OCI-LY3 (cell line): ENCODE data around the gene CEMIP.

Source experiments
- H2AFZ ChIP-seq: fragments of 200-600, 300-600 bp; shearing (Covaris generic); 2 replicates; pipeline ENCODE4 v1.6.0; 2014; ENCODE audit warnings: antibody characterized with exemption, low read depth, low read length
- H3K27ac ChIP-seq: fragments of 200-600, 300-600 bp; sonication (generic); 2 replicates; pipeline ENCODE4 v1.5.1; 2014; ENCODE audit warnings: mild to moderate bottlenecking, low read length, moderate library complexity, mixed read lengths
- H3K27me3 ChIP-seq: fragments of 200-600, 300-600 bp; sonication (generic); 2 replicates; pipeline ENCODE4 v1.6.1; 2014; ENCODE audit warnings: low read depth, low read length, mixed read lengths
- H3K36me3 ChIP-seq: fragments of 200-600, 300-600 bp; sonication (generic); replicated peaks from 2 replicates; pipeline ENCODE3; 2014; ENCODE audit warnings: low read depth, low read length, mixed read lengths
- H3K4me1 ChIP-seq: fragments of 300-600, 200-600 bp; sonication (generic); 2 replicates; pipeline ENCODE4 v1.6.1; 2014; ENCODE audit warnings: low read length, mixed read lengths
- H3K4me2 ChIP-seq: fragments of 200-600, 300-600 bp; sonication (generic); 2 replicates; pipeline ENCODE4 v1.6.1; 2014; ENCODE audit warnings: low read length, mixed read lengths
- H3K4me3 ChIP-seq: fragments of 300-600, 200-600 bp; sonication (generic); 2 replicates; pipeline ENCODE4 v1.5.1; 2014; ENCODE audit warnings: antibody characterized with exemption, mild to moderate bottlenecking, low read length, moderate library complexity
- H3K79me2 ChIP-seq: fragments of 300-600, 200-600 bp; shearing (Covaris generic); 2 replicates; pipeline ENCODE4 v1.6.1; 2014; ENCODE audit warnings: mild to moderate bottlenecking, low read length, mixed read lengths
- H3K9ac ChIP-seq: fragments of 300-600, 200-600 bp; shearing (Covaris generic); 2 replicates; pipeline ENCODE4 v1.6.0; 2014; ENCODE audit warnings: mild to moderate bottlenecking, low read length, moderate library complexity
- H3K9me3 ChIP-seq: fragments of 200-600, 300-600 bp; shearing (Covaris generic); 2 replicates; pipeline ENCODE4 v1.6.1; 2014; ENCODE audit warnings: low read length, mixed read lengths; ENCODE audit not compliant: insufficient read depth
- H4K20me1 ChIP-seq: fragments of 200-600, 300-600 bp; sonication (generic); 2 replicates; pipeline ENCODE4 v1.6.1; 2016; ENCODE audit warnings: low read length, mixed read lengths; ENCODE audit not compliant: insufficient read depth
- EZH2phosphoT487 ChIP-seq: fragments of 200-600 bp; shearing (Covaris generic); IDR thresholded peaks from 2 replicates; pipeline ENCODE4 v1.6.1; 2018; ENCODE audit warnings: antibody characterized with exemption, mixed run types, low read depth
- TF ChIP-seq, protein P1 (sequence below): fragments of 200-600, 300-600 bp; sonication (generic); IDR thresholded peaks from 2 replicates; pipeline ENCODE4 v1.5.1; 2014; ENCODE audit warnings: antibody characterized with exemption, low read length, low read depth

Gene CEMIP

DNA sequence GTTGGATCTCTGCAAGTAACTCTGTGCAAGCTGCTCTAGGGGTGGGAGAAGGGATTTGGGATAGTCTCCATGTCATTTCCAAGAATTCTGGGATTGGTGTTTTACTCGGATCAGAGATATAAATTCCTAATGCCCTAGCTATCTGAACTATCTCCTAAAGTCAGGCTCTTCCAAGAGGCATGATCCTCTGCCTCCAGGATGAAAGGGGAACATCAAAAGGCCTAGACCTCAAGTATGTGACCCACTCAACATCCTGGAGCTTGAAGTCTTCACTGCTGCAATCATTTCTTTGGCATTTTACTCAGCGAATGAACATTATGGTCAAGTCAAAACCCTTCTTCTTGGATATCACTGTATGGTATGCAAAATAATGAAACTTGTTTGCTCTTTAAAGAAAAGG, 104.5 kb downstream of the CEMIP start:
- H3K27me3 ChIP-seq = 0 out of 2 replicates have a peak, but pooled peaks cover 3% of the 10 kb centered on the region
- no peak overlapping the region for H3K4me3 ChIP-seq
- H2AFZ ChIP-seq = no peak overlapping the region
- H3K9me3 ChIP-seq = no peaks in the 10 kb centered on the region
- H4K20me1 ChIP-seq = no peaks in the 10 kb centered on the region
- no peak overlapping the region for H3K9ac ChIP-seq
- no peaks in the 10 kb centered on the region for H3K36me3 ChIP-seq
- H3K4me1 ChIP-seq = peaks cover 5% of the 10 kb centered on the region
- no peaks in the 10 kb centered on the region for H3K79me2 ChIP-seq
- TF ChIP-seq EZH2phosphoT487 = no peak
- TF ChIP-seq, protein P1, sequence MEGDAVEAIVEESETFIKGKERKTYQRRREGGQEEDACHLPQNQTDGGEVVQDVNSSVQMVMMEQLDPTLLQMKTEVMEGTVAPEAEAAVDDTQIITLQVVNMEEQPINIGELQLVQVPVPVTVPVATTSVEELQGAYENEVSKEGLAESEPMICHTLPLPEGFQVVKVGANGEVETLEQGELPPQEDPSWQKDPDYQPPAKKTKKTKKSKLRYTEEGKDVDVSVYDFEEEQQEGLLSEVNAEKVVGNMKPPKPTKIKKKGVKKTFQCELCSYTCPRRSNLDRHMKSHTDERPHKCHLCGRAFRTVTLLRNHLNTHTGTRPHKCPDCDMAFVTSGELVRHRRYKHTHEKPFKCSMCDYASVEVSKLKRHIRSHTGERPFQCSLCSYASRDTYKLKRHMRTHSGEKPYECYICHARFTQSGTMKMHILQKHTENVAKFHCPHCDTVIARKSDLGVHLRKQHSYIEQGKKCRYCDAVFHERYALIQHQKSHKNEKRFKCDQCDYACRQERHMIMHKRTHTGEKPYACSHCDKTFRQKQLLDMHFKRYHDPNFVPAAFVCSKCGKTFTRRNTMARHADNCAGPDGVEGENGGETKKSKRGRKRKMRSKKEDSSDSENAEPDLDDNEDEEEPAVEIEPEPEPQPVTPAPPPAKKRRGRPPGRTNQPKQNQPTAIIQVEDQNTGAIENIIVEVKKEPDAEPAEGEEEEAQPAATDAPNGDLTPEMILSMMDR = no peak
- no peak overlapping the region for H3K4me2 ChIP-seq
- no peak overlapping the region for H3K27ac ChIP-seq

DNA sequence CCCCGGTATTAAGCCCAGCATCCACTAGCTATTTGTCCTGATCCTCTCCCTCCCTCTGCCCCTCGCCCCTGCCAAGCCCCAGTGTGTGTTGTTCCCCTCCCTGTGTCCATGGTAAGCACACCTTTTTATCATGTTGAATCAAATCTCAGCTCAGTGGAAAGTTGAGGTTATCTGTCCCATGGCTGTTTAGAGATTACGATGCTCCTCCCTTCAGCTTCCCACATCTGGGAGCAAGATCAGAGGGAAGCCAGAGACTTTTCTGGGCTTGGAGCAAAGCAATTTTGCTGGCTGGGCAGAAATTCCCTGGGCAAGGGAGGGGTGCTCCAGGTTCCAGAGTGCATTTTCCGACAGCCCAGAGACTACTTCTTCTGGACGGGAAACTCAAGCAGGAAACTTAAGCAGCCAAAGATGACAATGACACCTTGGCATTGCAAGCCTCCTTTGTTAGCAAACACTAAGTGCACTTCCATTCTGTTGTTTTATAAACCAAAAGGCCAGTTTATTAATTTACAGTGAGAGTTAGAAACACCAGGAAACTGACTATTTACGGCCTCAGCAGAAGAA, 105.9 kb downstream of the CEMIP start:
- Histone ChIP-seq H3K4me1 (no peaks in the 10 kb centered on the region), H3K36me3 (no peaks in the 10 kb centered on the region), H3K4me3 (no peak overlapping the region), H3K79me2 (no peaks in the 10 kb centered on the region), H3K27me3 (0 out of 2 replicates have a peak, but pooled peaks cover 3% of the 10 kb centered on the region), H3K27ac (no peak overlapping the region), H3K9ac (no peak overlapping the region), H3K9me3 (no peaks in the 10 kb centered on the region), H2AFZ (no peak overlapping the region), H3K4me2 (no peak overlapping the region), H4K20me1 (no peaks in the 10 kb centered on the region)
- TF ChIP-seq, protein P1 = no peak
- no peak for TF ChIP-seq EZH2phosphoT487

DNA sequence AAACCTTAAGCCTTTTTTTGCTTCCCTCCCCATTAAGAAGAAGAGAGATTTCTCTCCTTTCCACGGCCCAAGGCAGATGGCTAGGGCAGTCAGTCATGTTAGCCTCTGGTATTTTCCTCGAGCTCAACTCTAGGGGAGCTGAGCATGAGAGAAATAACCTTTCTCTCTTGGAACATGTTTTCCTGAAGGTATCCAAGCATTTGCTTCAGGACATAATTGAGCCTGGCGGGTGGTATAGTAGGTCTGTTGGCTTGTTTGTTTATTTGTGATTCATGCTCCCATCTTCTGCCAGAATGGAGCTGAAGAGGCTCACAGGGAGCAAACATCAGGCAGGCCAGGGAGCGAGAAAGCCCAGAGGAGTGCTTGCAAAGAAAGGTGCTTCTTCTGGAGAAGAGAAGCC, 108.0 kb downstream of the CEMIP start:
- Histone ChIP-seq H4K20me1 (no peaks in the 10 kb centered on the region), H3K4me3 (no peak overlapping the region), H3K9ac (no peak overlapping the region), H3K27ac (no peak overlapping the region), H2AFZ (no peak overlapping the region), H3K27me3 (0 out of 2 replicates have a peak, but pooled peaks cover 2% of the 10 kb centered on the region), H3K4me1 (no peaks in the 10 kb centered on the region), H3K36me3 (no peaks in the 10 kb centered on the region), H3K9me3 (no peaks in the 10 kb centered on the region), H3K79me2 (no peaks in the 10 kb centered on the region), H3K4me2 (no peak overlapping the region)
- no peak for TF ChIP-seq EZH2phosphoT487
- TF ChIP-seq, protein P1 = no peak

DNA sequence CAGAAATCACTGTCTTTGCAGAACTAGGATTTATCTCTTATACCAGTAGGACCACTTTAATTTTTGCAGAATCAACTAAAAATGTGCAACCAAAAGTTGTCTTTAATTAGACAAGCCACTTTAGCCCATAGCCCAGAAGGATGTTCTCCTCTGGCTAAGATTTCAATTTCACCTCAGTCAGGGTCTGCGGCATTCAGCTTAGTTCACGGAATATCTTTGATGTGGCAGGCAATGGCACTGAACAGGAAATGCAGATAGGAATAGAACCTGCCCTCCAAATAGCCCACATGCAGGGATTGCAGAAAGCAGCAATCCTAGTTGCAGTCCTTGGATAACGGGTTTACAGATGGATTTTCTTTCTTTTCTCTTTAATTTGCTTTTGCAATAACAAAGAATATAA, 109.7 kb downstream of the CEMIP start:
- Histone ChIP-seq H3K4me2 (no peak overlapping the region), H2AFZ (no peak overlapping the region), H3K36me3 (no peaks in the 10 kb centered on the region), H3K27ac (no peak overlapping the region), H3K9me3 (no peaks in the 10 kb centered on the region), H4K20me1 (no peaks in the 10 kb centered on the region), H3K27me3 (no peaks in the 10 kb centered on the region), H3K4me3 (no peak overlapping the region), H3K9ac (no peak overlapping the region), H3K79me2 (no peaks in the 10 kb centered on the region), H3K4me1 (no peaks in the 10 kb centered on the region)
- TF ChIP-seq, protein P1 = no peak
- no peak for TF ChIP-seq EZH2phosphoT487
